ELF-1 (cell line): Measurements from ENCODE around the gene FAM174C.
"Not testable (repeated sequence)": the region's sequence is repeated elsewhere in the genome, so short reads cannot be mapped to it uniquely, and the experiment has no call there.

Experiments
- DNase-seq: peaks from one replicate; pipeline ENCODE4 v3.0.0-alpha.2; 2016; ENCODE audit warnings: low read depth, low spot score

The FAM174C gene

GRCh38 chr19:1317274-1318003 is 42.1 kb downstream of the FAM174C start:
- no peak for DNase-seq

- no peak for DNase-seq
Observed at GRCh38 chr19:1318678-1319471, 43.5 kb downstream of the FAM174C start.

- DNase-seq: not testable (repeated sequence)
Observed at GRCh38 chr19:1320282-1320650, 44.9 kb downstream of the FAM174C start.

DNA sequence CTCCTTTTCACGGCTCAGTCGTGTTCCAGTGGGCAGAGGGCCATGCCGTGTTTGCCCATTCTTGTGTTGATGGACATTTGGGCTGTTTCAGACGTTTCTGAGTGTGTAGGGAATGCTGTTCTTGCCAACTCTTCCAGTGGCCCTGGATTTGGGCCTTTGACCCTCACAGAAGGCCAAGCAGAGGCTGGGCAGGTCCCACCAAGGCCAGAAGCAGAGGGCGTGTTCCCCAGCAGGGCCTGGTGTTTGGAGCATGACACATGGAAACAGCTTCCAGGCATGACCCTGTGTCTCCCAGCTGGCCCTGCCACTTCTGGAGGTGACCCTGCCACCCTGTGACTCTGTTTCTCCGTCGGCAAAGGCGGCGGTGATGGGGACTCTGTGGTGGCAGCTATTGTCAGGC is 46.2 kb downstream of the FAM174C start:
- no peak for DNase-seq

DNA sequence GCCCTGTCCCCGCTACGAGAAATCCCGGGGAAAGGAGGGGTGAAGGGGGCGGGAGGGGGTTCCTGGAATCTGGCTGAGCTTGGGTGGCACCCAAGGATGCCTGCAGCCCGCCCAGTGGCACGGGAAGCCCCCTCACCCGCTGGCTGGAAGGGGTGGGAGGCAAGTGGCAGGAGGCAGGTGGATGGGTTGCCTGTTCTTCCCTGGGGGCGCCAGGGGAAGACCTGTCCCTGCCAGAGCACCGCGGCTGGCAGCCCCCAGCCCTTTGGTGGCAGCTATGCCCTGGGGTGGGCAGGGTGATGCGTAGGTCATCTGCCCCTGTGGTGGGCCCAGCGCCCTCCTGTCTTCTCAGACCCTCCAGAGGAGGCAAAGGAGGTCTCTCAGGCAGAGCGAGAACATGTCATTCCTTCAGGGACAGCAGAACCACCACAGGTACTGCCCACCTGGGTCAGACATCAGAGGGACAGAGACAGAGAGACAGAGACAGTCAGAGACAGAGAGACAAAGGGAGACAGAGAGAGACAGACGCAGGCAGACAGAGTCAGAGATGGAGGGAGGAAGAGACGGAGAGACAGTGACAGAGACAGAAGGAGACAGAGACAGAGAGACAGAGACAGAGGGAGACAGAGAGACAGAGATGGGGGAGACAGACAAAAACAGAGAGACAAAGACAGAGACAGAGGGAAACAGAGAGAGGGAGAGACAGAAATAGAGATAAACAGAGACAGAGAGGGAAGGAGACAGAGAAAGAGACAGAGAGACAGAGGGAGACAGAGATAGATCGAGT is 47.1 kb downstream of the FAM174C start:
- no peak for DNase-seq

DNA sequence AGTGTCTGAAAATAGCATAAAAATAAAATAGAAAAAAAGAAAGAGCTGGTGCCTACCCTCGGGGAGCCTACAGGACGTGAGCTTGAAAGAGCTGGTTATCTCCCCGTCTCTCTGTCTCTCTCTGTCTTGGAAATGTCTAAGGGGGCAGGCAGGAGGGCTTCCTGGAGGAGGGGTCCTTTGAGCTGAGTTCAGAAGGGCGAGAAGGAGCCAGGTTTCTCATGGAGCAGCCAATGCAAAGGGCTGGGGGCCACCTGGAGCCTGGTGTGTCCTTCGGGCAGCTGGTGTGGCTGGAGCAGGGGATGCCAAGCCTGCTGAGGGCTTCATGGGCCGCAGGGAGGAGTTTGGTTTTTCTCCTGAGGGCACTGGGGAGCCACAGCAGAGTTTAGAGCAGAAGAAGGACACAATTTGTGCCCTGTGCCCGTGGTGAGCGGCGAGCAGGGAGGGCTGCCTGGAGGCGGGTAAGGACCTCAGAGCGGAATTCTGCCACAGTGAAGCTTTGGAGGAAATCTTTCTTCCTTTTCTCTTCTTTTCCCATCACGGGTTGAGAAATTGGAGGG is 49.0 kb downstream of the FAM174C start:
- DNase-seq: no peak

- peak; percentile 89 for DNase-seq
Observed at GRCh38 chr19:1324806-1325567, 49.7 kb downstream of the FAM174C start.

DNA sequence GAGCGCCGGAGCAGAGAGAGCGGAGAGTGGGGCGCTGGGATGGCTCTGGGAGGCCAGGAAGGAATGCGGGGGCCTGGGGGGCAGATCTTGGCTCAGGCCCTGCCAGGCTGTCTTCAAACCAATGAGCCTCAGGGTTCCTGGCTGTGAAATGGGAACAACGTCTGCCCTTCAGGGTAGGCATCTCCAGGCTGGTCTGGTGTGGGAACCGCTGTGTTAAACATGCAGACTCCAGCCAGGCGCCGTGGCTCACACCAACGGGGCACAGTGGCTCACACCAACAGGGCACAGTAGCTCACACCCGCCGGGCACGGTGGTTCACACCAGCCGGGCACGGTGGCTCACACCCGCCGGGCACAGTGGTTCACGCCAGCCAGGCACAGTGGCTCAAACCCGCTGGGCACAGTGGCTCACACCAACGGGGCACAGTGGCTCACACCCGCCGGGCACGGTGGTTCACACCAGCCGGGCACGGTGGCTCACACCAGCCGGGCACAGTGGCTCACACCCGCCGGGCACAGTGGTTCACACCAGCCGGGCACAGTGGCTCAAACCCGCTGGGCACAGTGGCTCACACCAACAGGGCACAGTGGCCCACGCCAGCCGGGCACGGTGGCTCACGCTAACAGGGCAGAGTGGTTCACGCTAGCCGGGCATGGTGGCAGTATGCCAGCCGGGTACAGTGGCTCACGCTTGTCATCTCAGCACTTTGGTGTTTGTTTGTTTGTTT is 50.4 kb downstream of the FAM174C start:
- no peak for DNase-seq

DNA sequence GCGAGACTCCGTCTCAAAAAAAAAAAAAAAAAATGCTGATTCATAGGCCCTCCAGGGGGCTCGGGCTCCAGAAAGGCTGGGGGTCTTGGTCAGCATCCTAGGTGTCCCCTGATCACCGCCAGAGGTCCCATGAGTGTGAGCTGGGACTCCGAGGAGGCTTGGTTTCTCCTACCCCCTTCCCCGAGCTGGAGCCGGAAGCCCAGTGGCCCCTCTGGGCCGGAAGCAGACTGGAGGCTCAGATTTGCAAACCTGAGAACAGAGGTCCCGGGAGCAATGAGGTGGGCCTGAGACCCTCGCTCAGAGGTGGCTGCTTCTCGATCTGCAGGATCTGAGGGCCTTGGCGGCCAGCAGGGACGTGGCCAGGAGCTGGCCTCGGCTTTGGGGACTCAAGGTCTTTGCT is 51.8 kb downstream of the FAM174C start:
- DNase-seq: no peak
